K562 (cell line): ENCODE data around the gene CHD3. TPM values are rescaled to one million over a fixed set of nuclear protein-coding genes. Genes with fewer than 3 reads are reported as not detected.

Experiments used
- ATAC-seq: fragments of 200-7000 bp; cut with Tn5 transposase; 3 replicates; pipeline ENCODE4 v1.9.1; 2020; ENCODE audit warnings: moderate library complexity
- BruUV-seq: library from RNA; stranded (reverse); fragments of 400-500 nt; replicated peaks from 2 replicates; lab custom pipeline; 2021; lab: Mats Ljungman, UMichigan
- CTCF ChIA-PET: fragments of 300-600 bp; formaldehyde crosslinking; extraction: SDS; loops from one replicate; lab custom pipeline; 2021; ENCODE audit warnings: low intra/inter-chr PET ratio; lab: Yijun Ruan, JAX
- POLR2A ChIA-PET: fragments of 300-600, 350-650 bp; sonication (Branson Sonifier 250); formaldehyde crosslinking; extraction: SDS; loops from one replicate; lab custom pipeline; 2021; ENCODE audit warnings: antibody characterized with exemption, inconsistent platforms; lab: Yijun Ruan, JAX
- DNase-seq, 4 experiments: peaks; one replicate each; pipeline versions ENCODE4 v3.0.0 to v3.0.0-alpha.2; 2011 to 2018; ENCODE audit warnings: low spot score in 3 of 4, mixed read lengths in 3 of 4; ENCODE audit errors: extremely low read depth in 1 of 4
- FAIRE-seq: peaks from 2 replicates; lab custom pipeline; 2011; peaks lifted over from hg19 to GRCh38; lab: Jason Lieb, UNC
- H2AFZ ChIP-seq: 2 replicates; pipeline ENCODE4 v1.6.0; 2011; ENCODE audit warnings: low read depth, low read length, control low read depth, inconsistent platforms
- H3K27ac ChIP-seq: fragments of 200-600 bp; 3 replicates; pipeline ENCODE4 v1.8.0; 2011; ENCODE audit warnings: low read depth, mild to moderate bottlenecking, control low read depth, inconsistent platforms, low read length, moderate library complexity, mixed read lengths; ENCODE audit errors: extremely low read depth
- H3K27me3 ChIP-seq, 2 experiments: fragments of 300-600 bp in 1 of 2; 2 replicates in 1 of 2; 3 replicates in 1 of 2; pipeline versions ENCODE4 v1.6.0 to v1.8.0; 2011; ENCODE audit warnings: inconsistent platforms in 2 of 2, low read length in 2 of 2, mild to moderate bottlenecking in 1 of 2, mixed read lengths in 1 of 2, moderate library complexity in 1 of 2; ENCODE audit not compliant: control insufficient read depth in 2 of 2, insufficient read depth in 2 of 2
- H3K36me3 ChIP-seq: fragments of 300-600 bp; 3 replicates; pipeline ENCODE4 v1.8.0; 2011; ENCODE audit warnings: mild to moderate bottlenecking, low read length, inconsistent platforms; ENCODE audit not compliant: control insufficient read depth, insufficient read depth
- H3K4me1 ChIP-seq, 2 experiments: fragments of 200-600 bp in 1 of 2; replicated peaks in 1 of 2; 2 replicates in 1 of 2; 3 replicates in 1 of 2; pipeline versions ENCODE4 v1.5.1 to v1.8.0; 2011; ENCODE audit warnings: inconsistent platforms in 2 of 2, low read length in 2 of 2, mild to moderate bottlenecking in 1 of 2, mixed read lengths in 1 of 2, moderate library complexity in 1 of 2; ENCODE audit not compliant: control insufficient read depth in 2 of 2, insufficient read depth in 2 of 2
- H3K4me2 ChIP-seq: 2 replicates; pipeline ENCODE4 v1.6.1; 2011; ENCODE audit warnings: low read length, control low read depth, inconsistent platforms, mixed read lengths; ENCODE audit not compliant: insufficient read depth
- H3K4me3 ChIP-seq: fragments of 200-600 bp; sonication (generic), shearing (Covaris generic); 2 replicates; pipeline ENCODE4 v1.5.1; 2016; ENCODE audit warnings: control low read depth, inconsistent platforms
- H3K79me2 ChIP-seq: fragments of 200-600 bp; 3 replicates; pipeline ENCODE4 v1.8.0; 2011; ENCODE audit warnings: low read length, inconsistent platforms; ENCODE audit not compliant: control insufficient read depth, insufficient read depth
- H3K9ac ChIP-seq, 2 experiments: 2 replicates each; pipeline versions ENCODE4 v1.6.0 to v1.6.1; 2011; ENCODE audit warnings: low read depth in 2 of 2, low read length in 2 of 2, control low read depth in 1 of 2, inconsistent platforms in 1 of 2, mild to moderate bottlenecking in 1 of 2, mixed read lengths in 1 of 2; ENCODE audit not compliant: insufficient read depth in 1 of 2
- H3K9me1 ChIP-seq: one replicate; pipeline ENCODE4 v1.6.0; 2011; ENCODE audit warnings: inconsistent platforms, mild to moderate bottlenecking, low read length, moderate library complexity; ENCODE audit not compliant: control insufficient read depth, insufficient read depth
- H3K9me3 ChIP-seq: replicated peaks from 2 replicates; pipeline ENCODE4 v1.5.1; 2011; ENCODE audit warnings: low read depth, low read length, inconsistent platforms; ENCODE audit not compliant: control insufficient read depth, insufficient read depth
- H4K20me1 ChIP-seq: replicated peaks from 2 replicates; pipeline ENCODE4 v1.6.1; 2011; ENCODE audit warnings: low read length, inconsistent platforms, mixed read lengths; ENCODE audit not compliant: control insufficient read depth, insufficient read depth
- CEBPB ChIP-seq: fragments of 450-650 bp; IDR thresholded peaks from 2 replicates; pipeline ENCODE4 v1.6.1; 2016; ENCODE audit warnings: missing genetic modification characterization, missing compliant biosample characterization
- ELF2 ChIP-seq: fragments of 250-450 bp; sonication (Bioruptor Pico); IDR thresholded peaks from 2 replicates; pipeline ENCODE4 v1.5.0; 2021; ENCODE audit warnings: mild to moderate bottlenecking
- ELF4 ChIP-seq: fragments of 450-650 bp; formaldehyde crosslinking; IDR thresholded peaks from 2 replicates; pipeline ENCODE4 v1.4.0; 2022; ENCODE audit warnings: missing genetic modification characterization
- ETV6 ChIP-seq, 3 experiments: fragments of 150-350 bp in 1 of 3; sonication (generic) in 1 of 3; formaldehyde crosslinking in 1 of 3; IDR thresholded peaks; 2 replicates each; pipeline versions ENCODE4 v1.6.1 to v1.8.0; 2014 to 2022; ENCODE audit warnings: borderline replicate concordance in 2 of 3, low read depth in 2 of 3, antibody characterized with exemption in 1 of 3, low read length in 1 of 3, mild to moderate bottlenecking in 1 of 3, missing genetic modification reagents in 1 of 3
- TAF9B ChIP-seq: fragments of 450-650 bp; IDR thresholded peaks from 2 replicates; pipeline ENCODE4 v1.6.1; 2018; ENCODE audit warnings: mild to moderate bottlenecking; ENCODE audit not compliant: partially characterized antibody
- ZNF551 ChIP-seq: fragments of 250-450 bp; sonication (Bioruptor Pico); IDR thresholded peaks from 2 replicates; pipeline ENCODE4 v1.5.0; 2021; ENCODE audit warnings: mild to moderate bottlenecking, moderate library complexity
- WGBS: fragments of 100-300 bp; shearing (Covaris generic); methylation state at CpG from one replicate; pipeline ENCODE4 v1.1.6; 2016; ENCODE audit warnings: low coverage, mixed read lengths; ENCODE audit not compliant: insufficient coverage; ENCODE audit errors: missing lambda C conversion rate; 5-methylcytosine and 5-hydroxymethylcytosine counted together
- in situ Hi-C: fragments of 300-500 bp; cut with MboI; formaldehyde crosslinking; loops from 4 replicates; pipeline ENCODE4 v1.15.0; 2018; ENCODE audit warnings: inconsistent platforms, mixed read lengths
- intact Hi-C: fragments of 100-400 bp; cut with micrococcal nuclease; formaldehyde crosslinking; loops from 2 replicates; pipeline ENCODE4 v1.14.2; 2022
- polyA plus RNA-seq, 8 experiments: library from polyadenylated mRNA; depleted of rRNA in 4 of 8; stranded (reverse) in 5 of 8; unstranded in 3 of 8; fragments of >200 nt; fragmentation: Nextera tagmentation in 2 of 8; fragmentation: Illumina TruSeq in 1 of 8; extraction: Ambion mirVana in 2 of 8; extraction: Trizol in 1 of 8; gene quantifications; 2 replicates each; pipeline versions ENCODE4 v1.2.1 to v1.2.3, GENCODE V29; 2011 to 2014; ENCODE audit warnings: inconsistent platforms in 1 of 8, missing spikeins in 1 of 8
- total RNA-seq, 7 experiments: library from RNA; depleted of rRNA in 6 of 7; stranded (reverse); fragments of >200 nt in 6 of 7; fragmentation: Illumina TruSeq in 2 of 7; extraction: Trizol in 2 of 7; gene quantifications; 2 replicates each; pipeline versions ENCODE4 v1.2.1 to v1.2.3, GENCODE V29; 2011 to 2021; ENCODE audit warnings: low replicate concordance in 1 of 7
- TF ChIP-seq, protein P1 (sequence below): sonication (generic); formaldehyde crosslinking; IDR thresholded peaks from 2 replicates; pipeline ENCODE4 v1.8.0; 2023; ENCODE audit warnings: mild to moderate bottlenecking, missing genetic modification reagents
- TF ChIP-seq, protein P2 (sequence below): IDR thresholded peaks from 2 replicates; pipeline ENCODE4 v1.6.1; 2011; ENCODE audit not compliant: insufficient read length; ENCODE audit errors: extremely low read depth
- TF ChIP-seq, protein P3 (sequence below): sonication (generic); formaldehyde crosslinking; IDR thresholded peaks from 2 replicates; pipeline ENCODE4 v1.8.1; 2023; ENCODE audit warnings: mild to moderate bottlenecking, missing genetic modification reagents
- TF ChIP-seq, protein P4 (sequence below): fragments of 250-450 bp; sonication (Bioruptor Pico); IDR thresholded peaks from 2 replicates; pipeline ENCODE4 v1.9.0; 2021; ENCODE audit warnings: mild to moderate bottlenecking, inconsistent platforms

CHD3 gene
- total and polyA plus RNA-seq, 9 of the 15 experiments (the other 6 are each of a cell fraction or from before 2014, with no cell fraction given) = 0.39 to 38.2 (median 21.2) TPM

DNA sequence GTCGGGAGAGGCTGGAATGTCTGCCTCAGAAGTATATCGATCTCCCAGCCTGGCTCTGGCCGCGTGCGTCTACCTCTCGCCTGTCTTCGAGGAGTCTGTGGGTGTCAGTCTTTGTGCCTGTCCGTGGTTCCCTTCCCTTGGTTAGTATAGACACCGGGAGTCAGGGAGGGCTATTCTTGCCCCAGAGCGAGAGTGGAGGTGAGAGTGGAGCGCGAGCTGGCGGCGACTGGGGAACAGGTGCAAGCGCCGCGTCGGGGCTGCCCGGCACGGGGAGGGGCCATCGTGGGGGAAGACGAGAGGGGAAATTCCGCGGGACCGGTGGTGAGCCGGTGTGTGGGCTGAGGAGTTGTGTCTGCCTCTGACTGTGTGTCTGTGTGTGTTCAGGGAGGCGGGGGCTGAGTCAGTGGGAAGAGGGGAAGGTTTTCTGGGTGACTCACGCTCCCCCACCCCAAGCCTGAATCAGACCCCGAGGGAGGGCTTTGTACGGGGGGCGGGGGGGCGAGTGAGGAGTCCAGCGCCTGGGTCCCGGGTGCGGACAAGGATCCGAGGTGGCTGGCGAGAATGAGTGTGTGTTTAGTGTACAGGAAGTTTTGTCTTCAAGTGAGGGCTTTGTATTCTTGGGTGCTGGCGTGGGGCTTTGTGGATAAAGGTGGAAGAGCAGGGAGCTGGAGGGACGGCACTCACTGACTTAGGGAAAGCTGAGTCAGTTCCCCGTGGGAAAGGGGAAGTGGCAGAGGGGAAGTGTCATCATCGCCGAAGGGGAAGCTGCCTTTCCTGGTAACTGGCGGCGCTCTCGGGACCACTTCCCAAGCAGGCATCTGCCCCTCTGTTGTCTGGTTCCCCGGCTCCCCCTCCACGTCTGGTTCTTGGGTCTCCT, 46.0 kb upstream of the CHD3 start:
- Histone ChIP-seq H2AFZ (peak overlapping the region; percentile 74), H3K9me3 (no peaks in the 10 kb centered on the region), H3K9me1 (peaks cover 3% of the 10 kb centered on the region), H3K27ac (peak overlapping the region; percentile 99), H3K4me3 (peak overlapping the region; percentile 76), H3K4me2 (peak overlapping the region; percentile 92), H3K36me3 (peaks cover 32% of the 10 kb centered on the region; the same call in 2 of the 3 replicates), H3K79me2 (peaks cover 62% of the 10 kb centered on the region), H4K20me1 (peaks cover 4% of the 10 kb centered on the region), H3K9ac (peak overlapping the region; percentile 97), H3K27me3 (no peaks in the 10 kb centered on the region), H3K4me1 (peaks cover 31 to 56% of the 10 kb centered on the region in 2 experiments)
- BruUV-seq = TSS peak; percentile 28
- in situ Hi-C loops = no loop called here
- ATAC-seq (peak; percentile 3), FAIRE-seq (peak; percentile 48), DNase-seq (peak; percentile 18 to 79 (median 38))
- intact Hi-C loops = no loop called here
- under 1% methylated on average over 22 of the region's 47 CpGs for WGBS
- ChIA-PET POLR2A (interaction anchor here (0.5 to 1.5 kb wide), 11 partner anchors 7 to 436 kb away, joined by 3 to 9 read pairs (median 4); partner anchors contain the start of genes NAA38, TP53 and WRAP53), CTCF (interaction anchor here (1.1 kb wide), 1 partner anchor 20 kb away, joined by 4 read pairs; no protein-coding TSS in a partner anchor)
- TF ChIP-seq TAF9B = peak; percentile 17
- TF ChIP-seq, protein P1, sequence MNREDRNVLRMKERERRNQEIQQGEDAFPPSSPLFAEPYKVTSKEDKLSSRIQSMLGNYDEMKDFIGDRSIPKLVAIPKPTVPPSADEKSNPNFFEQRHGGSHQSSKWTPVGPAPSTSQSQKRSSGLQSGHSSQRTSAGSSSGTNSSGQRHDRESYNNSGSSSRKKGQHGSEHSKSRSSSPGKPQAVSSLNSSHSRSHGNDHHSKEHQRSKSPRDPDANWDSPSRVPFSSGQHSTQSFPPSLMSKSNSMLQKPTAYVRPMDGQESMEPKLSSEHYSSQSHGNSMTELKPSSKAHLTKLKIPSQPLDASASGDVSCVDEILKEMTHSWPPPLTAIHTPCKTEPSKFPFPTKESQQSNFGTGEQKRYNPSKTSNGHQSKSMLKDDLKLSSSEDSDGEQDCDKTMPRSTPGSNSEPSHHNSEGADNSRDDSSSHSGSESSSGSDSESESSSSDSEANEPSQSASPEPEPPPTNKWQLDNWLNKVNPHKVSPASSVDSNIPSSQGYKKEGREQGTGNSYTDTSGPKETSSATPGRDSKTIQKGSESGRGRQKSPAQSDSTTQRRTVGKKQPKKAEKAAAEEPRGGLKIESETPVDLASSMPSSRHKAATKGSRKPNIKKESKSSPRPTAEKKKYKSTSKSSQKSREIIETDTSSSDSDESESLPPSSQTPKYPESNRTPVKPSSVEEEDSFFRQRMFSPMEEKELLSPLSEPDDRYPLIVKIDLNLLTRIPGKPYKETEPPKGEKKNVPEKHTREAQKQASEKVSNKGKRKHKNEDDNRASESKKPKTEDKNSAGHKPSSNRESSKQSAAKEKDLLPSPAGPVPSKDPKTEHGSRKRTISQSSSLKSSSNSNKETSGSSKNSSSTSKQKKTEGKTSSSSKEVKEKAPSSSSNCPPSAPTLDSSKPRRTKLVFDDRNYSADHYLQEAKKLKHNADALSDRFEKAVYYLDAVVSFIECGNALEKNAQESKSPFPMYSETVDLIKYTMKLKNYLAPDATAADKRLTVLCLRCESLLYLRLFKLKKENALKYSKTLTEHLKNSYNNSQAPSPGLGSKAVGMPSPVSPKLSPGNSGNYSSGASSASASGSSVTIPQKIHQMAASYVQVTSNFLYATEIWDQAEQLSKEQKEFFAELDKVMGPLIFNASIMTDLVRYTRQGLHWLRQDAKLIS (CRISPR knock-in tag) = peak; percentile 82
- TF ChIP-seq, protein P2, sequence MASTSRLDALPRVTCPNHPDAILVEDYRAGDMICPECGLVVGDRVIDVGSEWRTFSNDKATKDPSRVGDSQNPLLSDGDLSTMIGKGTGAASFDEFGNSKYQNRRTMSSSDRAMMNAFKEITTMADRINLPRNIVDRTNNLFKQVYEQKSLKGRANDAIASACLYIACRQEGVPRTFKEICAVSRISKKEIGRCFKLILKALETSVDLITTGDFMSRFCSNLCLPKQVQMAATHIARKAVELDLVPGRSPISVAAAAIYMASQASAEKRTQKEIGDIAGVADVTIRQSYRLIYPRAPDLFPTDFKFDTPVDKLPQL = no peak
- TF ChIP-seq ELF2 = no peak
- 0 out of 2 replicates have a peak, but pooled peaks have one; percentile 4 for TF ChIP-seq ELF4 (CRISPR knock-in tag)
- TF ChIP-seq, protein P3, sequence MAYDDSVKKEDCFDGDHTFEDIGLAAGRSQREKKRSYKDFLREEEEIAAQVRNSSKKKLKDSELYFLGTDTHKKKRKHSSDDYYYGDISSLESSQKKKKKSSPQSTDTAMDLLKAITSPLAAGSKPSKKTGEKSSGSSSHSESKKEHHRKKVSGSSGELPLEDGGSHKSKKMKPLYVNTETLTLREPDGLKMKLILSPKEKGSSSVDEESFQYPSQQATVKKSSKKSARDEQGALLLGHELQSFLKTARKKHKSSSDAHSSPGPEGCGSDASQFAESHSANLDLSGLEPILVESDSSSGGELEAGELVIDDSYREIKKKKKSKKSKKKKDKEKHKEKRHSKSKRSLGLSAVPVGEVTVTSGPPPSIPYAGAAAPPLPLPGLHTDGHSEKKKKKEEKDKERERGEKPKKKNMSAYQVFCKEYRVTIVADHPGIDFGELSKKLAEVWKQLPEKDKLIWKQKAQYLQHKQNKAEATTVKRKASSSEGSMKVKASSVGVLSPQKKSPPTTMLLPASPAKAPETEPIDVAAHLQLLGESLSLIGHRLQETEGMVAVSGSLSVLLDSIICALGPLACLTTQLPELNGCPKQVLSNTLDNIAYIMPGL (CRISPR knock-in tag) = no peak
- peak; percentile 6; the same call in 1 of the 2 replicates for TF ChIP-seq CEBPB (tag)
- TF ChIP-seq, protein P4, sequence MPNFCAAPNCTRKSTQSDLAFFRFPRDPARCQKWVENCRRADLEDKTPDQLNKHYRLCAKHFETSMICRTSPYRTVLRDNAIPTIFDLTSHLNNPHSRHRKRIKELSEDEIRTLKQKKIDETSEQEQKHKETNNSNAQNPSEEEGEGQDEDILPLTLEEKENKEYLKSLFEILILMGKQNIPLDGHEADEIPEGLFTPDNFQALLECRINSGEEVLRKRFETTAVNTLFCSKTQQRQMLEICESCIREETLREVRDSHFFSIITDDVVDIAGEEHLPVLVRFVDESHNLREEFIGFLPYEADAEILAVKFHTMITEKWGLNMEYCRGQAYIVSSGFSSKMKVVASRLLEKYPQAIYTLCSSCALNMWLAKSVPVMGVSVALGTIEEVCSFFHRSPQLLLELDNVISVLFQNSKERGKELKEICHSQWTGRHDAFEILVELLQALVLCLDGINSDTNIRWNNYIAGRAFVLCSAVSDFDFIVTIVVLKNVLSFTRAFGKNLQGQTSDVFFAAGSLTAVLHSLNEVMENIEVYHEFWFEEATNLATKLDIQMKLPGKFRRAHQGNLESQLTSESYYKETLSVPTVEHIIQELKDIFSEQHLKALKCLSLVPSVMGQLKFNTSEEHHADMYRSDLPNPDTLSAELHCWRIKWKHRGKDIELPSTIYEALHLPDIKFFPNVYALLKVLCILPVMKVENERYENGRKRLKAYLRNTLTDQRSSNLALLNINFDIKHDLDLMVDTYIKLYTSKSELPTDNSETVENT (CRISPR knock-in tag) = 0 out of 2 replicates have a peak, but pooled peaks have one; percentile 9
- TF ChIP-seq ZNF551 (CRISPR knock-in tag) = no peak
- peak; percentile 98 for TF ChIP-seq ETV6 (IDR thresholded peaks at IDR 0.05; ENCODE audit: borderline replicate concordance in 1 of 2, low read depth in 2 of 2, low read length in 1 of 2)
- no peak for TF ChIP-seq ETV6 (CRISPR knock-in tag; IDR thresholded peaks at IDR 0.05; ENCODE audit: borderline replicate concordance)
